Measurements from ENCODE around the gene TRABD2A.

The TRABD2A gene

DNA sequence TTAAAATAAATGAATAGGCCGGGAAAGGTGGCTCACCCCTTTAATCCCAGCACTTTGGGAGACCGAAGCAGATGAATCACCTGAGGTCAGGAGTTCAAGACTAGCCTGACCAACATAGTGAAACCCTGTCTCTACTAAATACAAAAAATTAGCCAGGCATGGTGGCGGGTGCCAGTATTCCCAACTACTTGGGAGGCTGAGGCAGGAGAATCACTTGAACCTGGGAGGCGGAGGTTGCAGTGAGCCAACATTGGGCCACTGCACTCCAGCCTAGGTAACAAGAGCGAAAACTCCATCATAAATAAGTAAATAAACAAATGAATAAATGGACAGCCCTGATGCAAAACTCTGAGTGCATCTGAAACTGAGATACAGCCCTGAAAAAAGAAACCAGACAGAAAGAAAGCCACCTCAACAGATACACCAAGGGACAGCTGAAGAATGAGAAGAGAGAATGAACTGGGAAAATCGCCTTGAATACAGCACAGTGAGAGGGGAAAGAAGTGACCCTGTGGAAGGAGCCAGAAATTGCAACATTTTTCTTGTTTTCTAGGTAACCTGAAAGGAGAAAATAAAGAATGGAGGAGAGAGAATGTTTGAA is 64.4 kb downstream of the TRABD2A start:
- no peak for TF ChIP-seq EZH2 (IDR thresholded peaks at IDR 0.05; ENCODE audit: borderline replicate concordance, low read depth, low read length, severe bottlenecking)
- TF ChIP-seq, protein P1, sequence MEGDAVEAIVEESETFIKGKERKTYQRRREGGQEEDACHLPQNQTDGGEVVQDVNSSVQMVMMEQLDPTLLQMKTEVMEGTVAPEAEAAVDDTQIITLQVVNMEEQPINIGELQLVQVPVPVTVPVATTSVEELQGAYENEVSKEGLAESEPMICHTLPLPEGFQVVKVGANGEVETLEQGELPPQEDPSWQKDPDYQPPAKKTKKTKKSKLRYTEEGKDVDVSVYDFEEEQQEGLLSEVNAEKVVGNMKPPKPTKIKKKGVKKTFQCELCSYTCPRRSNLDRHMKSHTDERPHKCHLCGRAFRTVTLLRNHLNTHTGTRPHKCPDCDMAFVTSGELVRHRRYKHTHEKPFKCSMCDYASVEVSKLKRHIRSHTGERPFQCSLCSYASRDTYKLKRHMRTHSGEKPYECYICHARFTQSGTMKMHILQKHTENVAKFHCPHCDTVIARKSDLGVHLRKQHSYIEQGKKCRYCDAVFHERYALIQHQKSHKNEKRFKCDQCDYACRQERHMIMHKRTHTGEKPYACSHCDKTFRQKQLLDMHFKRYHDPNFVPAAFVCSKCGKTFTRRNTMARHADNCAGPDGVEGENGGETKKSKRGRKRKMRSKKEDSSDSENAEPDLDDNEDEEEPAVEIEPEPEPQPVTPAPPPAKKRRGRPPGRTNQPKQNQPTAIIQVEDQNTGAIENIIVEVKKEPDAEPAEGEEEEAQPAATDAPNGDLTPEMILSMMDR (IDR thresholded peaks at IDR 0.05; ENCODE audit: borderline replicate concordance, extremely low read depth, low read length, poor library complexity, severe bottlenecking): no peak
- H3K4me2 ChIP-seq (ENCODE audit: insufficient read depth, low read length): no peak overlapping the region
- DNase-seq: no peak
- H3K4me3 ChIP-seq (ENCODE audit: low read depth in 1 of 2, low read length in 2 of 2): no peak overlapping the region
- no peak for ATAC-seq (ENCODE audit: insufficient read depth, low read depth)
- H2AFZ ChIP-seq (ENCODE audit: low read depth, low read length): no peak overlapping the region
- H3K9ac ChIP-seq (ENCODE audit: low read depth, low read length): no peak overlapping the region
- no peaks in the 10 kb centered on the region for H3K4me1 ChIP-seq (ENCODE audit: insufficient read depth, low read length)
- H4K20me1 ChIP-seq (ENCODE audit: insufficient read depth, low read length): no peaks in the 10 kb centered on the region
- H3K9me3 ChIP-seq (ENCODE audit: insufficient read depth, low read length, severe bottlenecking): no peaks in the 10 kb centered on the region
- peaks cover 3% of the 10 kb centered on the region for H3K27me3 ChIP-seq (ENCODE audit: insufficient read depth, low read length, poor library complexity)
- H3K79me2 ChIP-seq (ENCODE audit: insufficient read depth, low read length): no peaks in the 10 kb centered on the region
- no peak overlapping the region for H3K27ac ChIP-seq (ENCODE audit: low read length)
- H3K36me3 ChIP-seq (ENCODE audit: insufficient read depth, low read length): no peaks in the 10 kb centered on the region

DNA sequence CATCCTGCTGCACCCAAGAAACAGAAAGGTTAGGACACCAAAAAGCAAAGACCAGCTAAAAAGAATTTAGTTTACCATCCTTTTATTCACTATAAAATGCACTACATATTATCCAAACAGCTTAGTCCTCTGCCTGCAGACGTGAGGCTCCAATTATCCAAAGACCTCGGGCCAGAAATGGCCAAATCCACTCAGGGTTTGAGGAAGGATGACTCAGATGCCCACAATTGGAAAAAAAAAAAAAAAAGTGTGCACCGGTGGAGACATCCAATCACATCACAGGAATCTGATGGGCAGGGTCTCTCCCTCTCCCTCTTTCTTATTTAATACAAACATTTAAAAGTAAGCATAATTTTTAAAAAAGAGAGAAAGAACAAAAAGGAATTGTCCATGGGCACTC is 65.7 kb downstream of the TRABD2A start:
- H3K4me3 ChIP-seq (ENCODE audit: low read depth in 1 of 2, low read length in 2 of 2): no peak overlapping the region
- no peak overlapping the region for H3K27ac ChIP-seq (ENCODE audit: low read length)
- no peaks in the 10 kb centered on the region; the same call in 1 of the 2 replicates for H4K20me1 ChIP-seq (ENCODE audit: insufficient read depth, low read length)
- ATAC-seq (ENCODE audit: insufficient read depth, low read depth) (no peak), DNase-seq (no peak)
- H3K9me3 ChIP-seq (ENCODE audit: insufficient read depth, low read length, severe bottlenecking): no peaks in the 10 kb centered on the region
- no peak for TF ChIP-seq EZH2 (IDR thresholded peaks at IDR 0.05; ENCODE audit: borderline replicate concordance, low read depth, low read length, severe bottlenecking)
- TF ChIP-seq, protein P1 (IDR thresholded peaks at IDR 0.05; ENCODE audit: borderline replicate concordance, extremely low read depth, low read length, poor library complexity, severe bottlenecking): no peak
- no peak overlapping the region for H3K4me2 ChIP-seq (ENCODE audit: insufficient read depth, low read length)
- H3K79me2 ChIP-seq (ENCODE audit: insufficient read depth, low read length): no peaks in the 10 kb centered on the region
- peaks cover 6% of the 10 kb centered on the region for H3K27me3 ChIP-seq (ENCODE audit: insufficient read depth, low read length, poor library complexity)
- H2AFZ ChIP-seq (ENCODE audit: low read depth, low read length): no peak overlapping the region
- no peaks in the 10 kb centered on the region for H3K4me1 ChIP-seq (ENCODE audit: insufficient read depth, low read length)
- no peak overlapping the region for H3K9ac ChIP-seq (ENCODE audit: low read depth, low read length)
- H3K36me3 ChIP-seq (ENCODE audit: insufficient read depth, low read length): no peaks in the 10 kb centered on the region

DNA sequence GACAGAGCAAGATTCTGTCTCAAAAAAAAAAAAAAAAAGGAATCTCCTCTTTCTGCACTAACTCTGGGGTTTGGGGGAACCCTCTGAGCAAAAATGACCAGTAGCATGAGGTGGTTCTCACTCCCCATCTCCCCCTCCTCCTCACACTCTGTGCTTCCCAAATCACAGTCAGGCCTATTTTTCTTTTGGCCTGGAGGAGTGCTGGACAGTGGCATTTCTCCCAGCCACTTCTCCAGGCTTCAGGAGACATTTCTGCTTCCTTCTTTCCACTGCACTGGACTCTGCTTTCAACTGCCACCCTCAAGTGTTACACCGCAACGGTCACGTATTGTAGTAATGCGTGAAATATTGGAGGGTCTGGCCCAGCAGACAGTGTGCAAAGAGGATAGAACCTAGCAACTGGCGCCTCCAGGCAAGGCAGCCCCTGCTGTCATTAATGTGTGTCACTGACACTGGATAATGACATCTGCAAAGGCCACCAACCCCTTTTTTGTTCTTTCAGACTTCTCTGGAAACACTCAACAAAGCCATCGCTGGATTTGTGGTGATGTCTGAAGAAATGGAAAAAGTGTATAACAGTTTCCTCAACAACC is 68.9 kb downstream of the TRABD2A start:
- Histone ChIP-seq H3K4me3 (ENCODE audit: low read depth in 1 of 2, low read length in 2 of 2) (no peak overlapping the region), H3K36me3 (ENCODE audit: insufficient read depth, low read length) (no peaks in the 10 kb centered on the region), H4K20me1 (ENCODE audit: insufficient read depth, low read length) (no peaks in the 10 kb centered on the region; the same call in 1 of the 2 replicates), H3K27ac (ENCODE audit: low read length) (no peak overlapping the region), H3K79me2 (ENCODE audit: insufficient read depth, low read length) (no peaks in the 10 kb centered on the region), H3K9me3 (ENCODE audit: insufficient read depth, low read length, severe bottlenecking) (no peaks in the 10 kb centered on the region), H3K4me2 (ENCODE audit: insufficient read depth, low read length) (no peak overlapping the region), H3K9ac (ENCODE audit: low read depth, low read length) (no peak overlapping the region), H3K27me3 (ENCODE audit: insufficient read depth, low read length, poor library complexity) (peaks cover 3% of the 10 kb centered on the region), H2AFZ (ENCODE audit: low read depth, low read length) (no peak overlapping the region), H3K4me1 (ENCODE audit: insufficient read depth, low read length) (no peaks in the 10 kb centered on the region)
- ATAC-seq (ENCODE audit: insufficient read depth, low read depth) (no peak), DNase-seq (no peak)
- TF ChIP-seq, protein P1 (IDR thresholded peaks at IDR 0.05; ENCODE audit: borderline replicate concordance, extremely low read depth, low read length, poor library complexity, severe bottlenecking): no peak
- no peak for TF ChIP-seq EZH2 (IDR thresholded peaks at IDR 0.05; ENCODE audit: borderline replicate concordance, low read depth, low read length, severe bottlenecking)

Data from DND-41 (cell line).